ENCODE data around the gene EXD3. TPM values are rescaled to one million over a fixed set of nuclear protein-coding genes. Genes with fewer than 3 reads are reported as not detected.

The EXD3 gene
- total RNA-seq, 1 experiment from 2014 or later = 1.9 TPM

GRCh38 chr9:137433916-137434431 lies 11.0 kb upstream of the EXD3 start:
- H3K9me3 ChIP-seq (replicated peaks) = no peaks in the 10 kb centered on the region
- peaks cover 25% of the 10 kb centered on the region for H3K4me1 ChIP-seq
- peaks cover 37% of the 10 kb centered on the region for H3K27me3 ChIP-seq
- H3K4me3 ChIP-seq = no peak overlapping the region
- DNase-seq = no peak
- no peaks in the 10 kb centered on the region for H3K36me3 ChIP-seq
- H3K27ac ChIP-seq = no peak overlapping the region

GRCh38 chr9:137433349-137433915 lies 10.5 kb upstream of the EXD3 start:
- no peaks in the 10 kb centered on the region for H3K9me3 ChIP-seq (replicated peaks)

DNA sequence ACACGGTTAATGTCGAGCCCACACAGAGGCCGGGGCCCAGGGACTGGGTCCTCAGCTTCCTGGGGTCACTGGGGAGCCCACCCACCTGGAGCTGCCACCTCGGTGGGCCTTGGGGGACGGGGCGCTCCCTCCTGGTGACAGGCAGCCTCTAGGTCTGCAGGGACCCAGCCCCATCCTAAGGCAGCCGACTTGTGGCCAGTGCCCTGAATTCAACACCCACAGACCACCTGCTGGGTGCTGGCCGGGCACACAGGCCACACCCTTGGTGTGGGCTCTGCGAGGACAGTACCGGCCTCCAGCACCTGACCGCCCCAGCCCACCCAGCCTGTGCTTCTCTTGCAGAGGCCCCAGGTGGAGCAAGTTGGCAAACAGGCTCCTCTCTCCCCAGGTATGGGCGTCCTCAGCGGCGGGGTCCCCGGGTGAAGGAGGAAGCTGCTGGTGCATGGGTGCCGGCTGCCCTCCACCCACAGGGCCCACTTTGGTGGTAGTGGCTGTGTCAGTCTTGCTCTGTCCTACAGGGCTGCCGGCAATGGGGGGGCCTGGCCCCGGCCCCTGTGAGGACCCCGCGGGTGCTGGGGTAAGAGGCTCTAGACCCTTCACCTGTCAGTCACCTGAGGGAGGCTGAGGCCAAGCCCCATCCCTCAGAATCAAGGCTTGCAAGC lies 9.9 kb upstream of the EXD3 start:
- Histone ChIP-seq H3K36me3 (no peaks in the 10 kb centered on the region), H3K9me3 (replicated peaks) (no peaks in the 10 kb centered on the region)
- no peak for DNase-seq

More at GRCh38 chr9:137433349-137433915, 10.5 kb upstream of the EXD3 start:
- Histone ChIP-seq H3K27ac (no peak overlapping the region), H3K4me3 (no peak overlapping the region), H3K27me3 (peaks cover 37% of the 10 kb centered on the region), H3K4me1 (peaks cover 25% of the 10 kb centered on the region), H3K36me3 (no peaks in the 10 kb centered on the region)
- DNase-seq = no peak

GRCh38 chr9:137431416-137431931 lies 8.5 kb upstream of the EXD3 start:
- Histone ChIP-seq H3K9me3 (replicated peaks) (no peaks in the 10 kb centered on the region), H3K27ac (no peak overlapping the region), H3K4me1 (peaks cover 25% of the 10 kb centered on the region), H3K27me3 (peaks cover 37% of the 10 kb centered on the region), H3K36me3 (no peaks in the 10 kb centered on the region), H3K4me3 (no peak overlapping the region)
- no peak for DNase-seq

More for the DNA sequence above, 9.9 kb upstream of the EXD3 start:
- no peak overlapping the region for H3K4me3 ChIP-seq
- H3K4me1 ChIP-seq = peaks cover 25% of the 10 kb centered on the region
- no peak overlapping the region for H3K27ac ChIP-seq
- H3K27me3 ChIP-seq = peaks cover 37% of the 10 kb centered on the region

- no peaks in the 10 kb centered on the region for H3K9me3 ChIP-seq (replicated peaks)
- DNase-seq = no peak
- H3K4me3 ChIP-seq = no peak overlapping the region
- H3K4me1 ChIP-seq = peaks cover 20% of the 10 kb centered on the region
- H3K27ac ChIP-seq = no peak overlapping the region
- peaks cover 37% of the 10 kb centered on the region for H3K27me3 ChIP-seq
- H3K36me3 ChIP-seq = no peaks in the 10 kb centered on the region
Measured at GRCh38 chr9:137430723-137431415, 7.9 kb upstream of the EXD3 start.

DNA sequence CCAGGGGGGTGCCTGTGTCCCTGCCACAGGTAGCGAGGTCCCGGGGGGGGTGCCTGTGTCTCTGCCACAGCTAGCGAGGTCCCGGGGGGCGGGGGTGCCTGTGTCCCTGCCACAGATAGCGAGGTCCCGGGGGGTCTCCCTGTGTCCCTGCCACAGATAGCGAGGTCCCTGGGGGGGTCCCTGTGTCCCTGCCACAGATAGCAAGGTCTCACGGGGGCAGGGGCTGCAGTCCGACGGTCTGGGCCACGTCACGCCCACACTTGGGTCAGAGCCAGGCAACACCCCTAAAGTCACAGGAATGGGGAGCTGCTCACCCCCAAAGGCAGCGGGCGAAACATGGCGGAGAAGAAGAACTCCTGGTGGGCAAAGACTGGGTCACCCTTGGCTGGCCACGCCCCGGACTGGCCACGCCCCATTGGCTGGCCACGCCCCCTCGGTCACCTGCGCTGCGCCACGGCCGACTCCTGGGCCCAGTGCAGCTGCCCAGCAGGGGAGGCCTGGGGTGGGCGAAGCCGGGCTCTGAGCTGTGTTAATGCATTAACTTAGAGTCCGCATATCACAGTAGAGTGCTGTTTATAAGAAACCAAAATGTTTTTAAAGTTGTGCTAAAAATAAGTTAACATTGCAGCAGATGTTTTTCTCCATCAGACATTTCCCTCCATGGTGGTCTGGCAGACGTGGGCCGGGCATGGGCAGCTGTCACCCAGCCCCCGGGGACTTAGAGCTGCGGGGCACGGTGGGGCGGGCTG lies 7.2 kb upstream of the EXD3 start:
- no peak overlapping the region for H3K27ac ChIP-seq
- peak; percentile 80 to 81 for DNase-seq

DNA sequence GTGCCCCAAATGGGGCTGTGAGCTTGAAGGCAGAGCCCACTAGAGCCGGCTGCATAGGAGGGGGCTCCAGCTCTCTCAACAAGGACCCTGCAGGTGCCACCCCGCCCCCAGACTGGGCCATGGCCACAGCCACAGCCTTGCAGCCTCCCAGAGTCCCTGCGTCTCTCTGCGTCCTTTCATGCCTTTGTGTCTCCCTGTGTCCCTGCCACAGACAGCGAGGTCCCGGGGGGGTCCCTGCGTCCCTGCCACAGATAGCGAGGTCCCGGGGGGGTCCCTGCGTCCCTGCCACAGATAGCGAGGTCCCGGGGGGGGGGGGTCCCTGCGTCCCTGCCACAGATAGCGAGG lies 6.6 kb upstream of the EXD3 start:
- Histone ChIP-seq H3K36me3 (no peaks in the 10 kb centered on the region), H3K4me1 (peaks cover 21% of the 10 kb centered on the region), H3K4me3 (no peak overlapping the region), H3K27ac (no peak overlapping the region), H3K9me3 (replicated peaks) (no peaks in the 10 kb centered on the region), H3K27me3 (peaks cover 35% of the 10 kb centered on the region)
- DNase-seq = no peak

More for the DNA sequence above, 7.2 kb upstream of the EXD3 start:
- H3K27me3 ChIP-seq = peaks cover 37% of the 10 kb centered on the region
- no peak overlapping the region for H3K4me3 ChIP-seq
- H3K4me1 ChIP-seq = peaks cover 16% of the 10 kb centered on the region
- H3K36me3 ChIP-seq = no peaks in the 10 kb centered on the region
- no peaks in the 10 kb centered on the region for H3K9me3 ChIP-seq (replicated peaks)

DNA sequence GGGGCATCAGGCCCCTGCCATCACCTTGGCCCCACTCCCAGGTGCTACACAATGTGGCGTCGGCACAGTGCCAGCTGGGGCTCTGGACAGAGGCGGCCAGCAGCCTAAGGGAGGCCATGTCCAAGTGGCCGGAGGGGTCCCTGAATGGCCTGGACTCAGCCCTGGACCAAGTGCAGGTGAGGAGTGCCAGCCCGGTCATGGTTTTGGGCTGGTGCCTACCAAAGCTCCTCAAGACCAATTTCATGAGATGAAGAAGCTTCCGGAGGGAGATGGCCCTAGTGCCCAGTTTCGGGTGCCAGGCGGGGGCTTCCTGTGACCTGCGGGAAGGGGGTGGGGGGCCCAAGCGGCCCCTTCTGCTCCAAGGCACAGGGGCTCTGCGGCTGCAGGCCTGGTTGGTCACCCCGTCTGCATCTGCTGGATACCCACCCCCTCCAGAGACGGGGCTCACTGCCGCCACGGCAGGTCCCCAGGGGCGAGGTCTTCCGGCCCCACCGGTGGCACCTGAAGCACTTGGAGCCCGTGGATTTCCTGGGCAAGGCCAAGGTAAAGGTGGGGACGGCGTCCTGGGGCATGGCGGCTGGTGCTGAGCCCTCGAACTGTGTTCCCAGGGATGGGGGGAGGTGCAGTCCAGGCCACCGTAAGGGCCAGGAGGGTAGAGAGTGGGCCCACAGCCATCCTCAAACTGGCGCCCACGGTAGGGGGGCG lies 6.0 kb upstream of the EXD3 start:
- no peak overlapping the region for H3K27ac ChIP-seq

DNA sequence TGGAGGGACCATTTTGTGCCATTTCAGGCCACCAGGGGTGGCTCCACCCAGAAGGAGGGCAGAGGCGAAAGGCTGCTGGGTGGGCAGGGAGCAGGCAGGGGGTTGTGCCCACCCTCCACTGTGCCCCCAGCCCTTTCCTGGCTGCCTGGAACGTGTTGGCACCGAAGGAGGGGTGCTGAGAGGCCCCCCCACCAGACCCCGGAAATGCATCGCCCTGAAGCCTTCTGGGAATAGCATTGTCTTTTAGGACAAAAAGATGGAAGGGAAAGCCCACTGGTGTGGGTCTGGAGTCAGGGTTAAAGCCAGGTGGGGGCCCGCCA lies 5.3 kb upstream of the EXD3 start:
- no peak overlapping the region for H3K4me3 ChIP-seq
- H3K9me3 ChIP-seq (replicated peaks) = no peaks in the 10 kb centered on the region
- peaks cover 27% of the 10 kb centered on the region for H3K4me1 ChIP-seq
- DNase-seq = no peak
- H3K27ac ChIP-seq = no peak overlapping the region
- H3K36me3 ChIP-seq = no peaks in the 10 kb centered on the region
- H3K27me3 ChIP-seq = peaks cover 22% of the 10 kb centered on the region

More for the DNA sequence above, 6.0 kb upstream of the EXD3 start:
- no peaks in the 10 kb centered on the region for H3K9me3 ChIP-seq (replicated peaks)
- peaks cover 27% of the 10 kb centered on the region for H3K4me1 ChIP-seq
- H3K27me3 ChIP-seq = peaks cover 29% of the 10 kb centered on the region
- no peak overlapping the region for H3K4me3 ChIP-seq
- H3K36me3 ChIP-seq = no peaks in the 10 kb centered on the region
- DNase-seq = no peak

DNA sequence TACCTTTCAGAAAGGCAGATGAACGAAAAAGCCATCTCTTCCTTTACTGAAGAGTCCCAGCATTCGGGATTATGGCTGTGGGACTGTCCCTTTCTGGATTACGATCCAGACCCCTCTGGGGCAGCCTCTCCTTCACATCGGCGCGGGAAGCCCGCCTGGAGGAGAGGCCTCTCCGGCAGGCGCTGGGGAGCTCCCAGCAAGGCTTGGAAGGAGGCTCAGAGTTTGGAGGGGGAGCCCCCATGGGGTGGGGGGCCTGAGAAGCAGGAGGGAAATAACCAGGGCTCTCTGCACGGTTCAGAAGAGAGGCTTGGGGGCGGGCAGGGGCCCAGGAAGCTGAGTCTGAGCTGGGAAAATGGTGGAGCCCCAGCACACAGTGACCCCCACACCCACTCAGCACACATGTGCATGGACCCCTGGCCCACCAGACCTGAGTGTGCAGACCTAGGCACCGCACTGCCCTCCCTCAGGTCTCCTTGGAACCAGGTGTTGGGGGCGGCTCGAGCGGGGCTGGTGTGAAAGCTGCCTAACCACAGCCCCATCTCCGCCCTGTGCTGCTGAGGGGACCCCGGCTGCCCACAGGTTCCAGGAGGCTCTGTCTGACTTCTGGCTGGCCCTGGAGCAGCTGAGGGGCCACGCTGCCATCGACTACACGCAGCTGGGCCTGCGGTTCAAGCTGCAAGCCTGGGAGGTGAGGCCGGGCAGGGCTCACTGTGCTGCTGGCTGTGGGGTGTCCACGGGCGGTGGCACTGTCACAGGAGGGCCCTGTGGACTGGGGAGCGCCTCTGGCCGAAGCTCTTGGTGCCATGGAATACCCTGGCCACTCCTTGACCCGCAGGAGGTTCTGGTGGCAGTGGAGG lies 4.7 kb upstream of the EXD3 start:
- Histone ChIP-seq H3K4me1 (peaks cover 27% of the 10 kb centered on the region), H3K4me3 (no peak overlapping the region), H3K27me3 (peaks cover 16% of the 10 kb centered on the region), H3K36me3 (no peaks in the 10 kb centered on the region), H3K27ac (no peak overlapping the region), H3K9me3 (replicated peaks) (no peaks in the 10 kb centered on the region)
- DNase-seq = no peak

- Histone ChIP-seq H3K27ac (no peak overlapping the region), H3K4me3 (no peak overlapping the region), H3K4me1 (peaks cover 26% of the 10 kb centered on the region), H3K36me3 (no peaks in the 10 kb centered on the region), H3K27me3 (peaks cover 5% of the 10 kb centered on the region), H3K9me3 (replicated peaks) (no peaks in the 10 kb centered on the region)
- DNase-seq = no peak
Measured at GRCh38 chr9:137426018-137426681, 3.2 kb upstream of the EXD3 start.

DNA sequence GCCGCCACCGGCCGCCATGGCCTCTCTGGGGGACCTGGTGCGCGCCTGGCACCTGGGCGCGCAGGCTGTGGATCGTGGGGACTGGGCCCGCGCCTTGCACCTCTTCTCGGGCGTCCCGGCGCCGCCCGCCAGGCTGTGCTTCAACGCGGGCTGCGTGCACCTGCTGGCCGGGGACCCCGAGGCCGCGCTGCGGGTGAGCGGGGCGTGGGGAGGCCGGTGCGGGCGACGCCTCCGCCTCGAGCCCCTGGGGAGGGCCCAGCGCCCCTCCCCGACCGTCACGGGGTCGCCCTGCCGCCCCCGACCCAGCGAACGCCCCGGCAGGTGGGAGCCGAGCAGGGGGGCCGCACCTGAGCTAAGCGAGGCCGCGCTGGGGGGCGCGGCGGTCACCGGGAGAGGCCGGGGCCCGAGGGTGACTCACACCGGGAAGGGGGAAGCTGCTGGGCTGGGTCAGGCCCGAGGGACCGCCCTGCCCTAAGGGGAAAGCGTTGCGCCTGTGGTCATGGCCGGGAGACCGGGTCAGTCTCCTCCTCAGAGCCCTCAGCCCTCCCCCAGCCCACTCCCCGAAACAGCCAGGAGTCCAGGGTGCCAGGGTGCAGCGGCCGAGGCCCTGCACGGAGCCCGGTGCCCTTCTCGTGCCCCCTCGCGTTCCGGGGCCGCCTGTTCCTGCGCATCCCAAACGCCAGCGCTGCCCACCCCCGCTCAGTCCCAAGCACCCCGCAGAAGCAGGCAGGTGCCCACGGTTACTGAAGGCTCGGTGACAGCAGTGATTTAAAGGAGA lies 741 bp upstream of the EXD3 start:
- no peak for DNase-seq
- H3K27me3 ChIP-seq = no peaks in the 10 kb centered on the region; the same call in 1 of the 2 replicates
- H3K9me3 ChIP-seq (replicated peaks) = no peaks in the 10 kb centered on the region

More for the DNA sequence above, 741 bp upstream of the EXD3 start:
- H3K27ac ChIP-seq = no peak overlapping the region
- peaks cover 11% of the 10 kb centered on the region for H3K4me1 ChIP-seq
- H3K36me3 ChIP-seq = no peaks in the 10 kb centered on the region
- peak overlapping the region; percentile 24; the same call in 1 of the 2 replicates for H3K4me3 ChIP-seq

All from SJCRH30 (cell line).